Measurements from ENCODE around the gene CCDC127. TPM values are rescaled to one million over a fixed set of nuclear protein-coding genes. Genes with fewer than 3 reads are reported as not detected.

CCDC127 gene
- total RNA-seq, 2 donors from 2014 or later: 8.4 to 9.7 TPM

- Histone ChIP-seq H3K36me3 (ENCODE audit: control insufficient read depth, insufficient read depth, low read length) (no peaks in the 10 kb centered on the region), H3K4me1 (ENCODE audit: control insufficient read depth, insufficient read depth, low read length) (no peaks in the 10 kb centered on the region), H3K9me3 (ENCODE audit: control insufficient read depth, low read length) (no peaks in the 10 kb centered on the region), H3K27me3 (ENCODE audit: control insufficient read depth, insufficient read depth, low read length, poor library complexity, severe bottlenecking) (no peaks in the 10 kb centered on the region), H3K27ac (ENCODE audit: low read depth, low read length) (no peak overlapping the region), H3K4me3 (ENCODE audit: low read length) (no peak overlapping the region), H3K9ac (ENCODE audit: extremely low read depth, low read length, poor library complexity, severe bottlenecking) (no peak overlapping the region)
- H3K4me3 Mint-ChIP-seq: no peak overlapping the region
- peaks cover 12% of the 10 kb centered on the region for H3K9me3 Mint-ChIP-seq
- H3K27ac Mint-ChIP-seq: no peak overlapping the region
- H3K36me3 Mint-ChIP-seq (ENCODE audit: low read depth): peaks cover 37% of the 10 kb centered on the region
- no peaks in the 10 kb centered on the region for H3K4me1 Mint-ChIP-seq
- H3K27me3 Mint-ChIP-seq (ENCODE audit: insufficient read depth): no peaks in the 10 kb centered on the region
- TF ChIP-seq, protein P1, sequence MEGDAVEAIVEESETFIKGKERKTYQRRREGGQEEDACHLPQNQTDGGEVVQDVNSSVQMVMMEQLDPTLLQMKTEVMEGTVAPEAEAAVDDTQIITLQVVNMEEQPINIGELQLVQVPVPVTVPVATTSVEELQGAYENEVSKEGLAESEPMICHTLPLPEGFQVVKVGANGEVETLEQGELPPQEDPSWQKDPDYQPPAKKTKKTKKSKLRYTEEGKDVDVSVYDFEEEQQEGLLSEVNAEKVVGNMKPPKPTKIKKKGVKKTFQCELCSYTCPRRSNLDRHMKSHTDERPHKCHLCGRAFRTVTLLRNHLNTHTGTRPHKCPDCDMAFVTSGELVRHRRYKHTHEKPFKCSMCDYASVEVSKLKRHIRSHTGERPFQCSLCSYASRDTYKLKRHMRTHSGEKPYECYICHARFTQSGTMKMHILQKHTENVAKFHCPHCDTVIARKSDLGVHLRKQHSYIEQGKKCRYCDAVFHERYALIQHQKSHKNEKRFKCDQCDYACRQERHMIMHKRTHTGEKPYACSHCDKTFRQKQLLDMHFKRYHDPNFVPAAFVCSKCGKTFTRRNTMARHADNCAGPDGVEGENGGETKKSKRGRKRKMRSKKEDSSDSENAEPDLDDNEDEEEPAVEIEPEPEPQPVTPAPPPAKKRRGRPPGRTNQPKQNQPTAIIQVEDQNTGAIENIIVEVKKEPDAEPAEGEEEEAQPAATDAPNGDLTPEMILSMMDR (conservative IDR thresholded peaks at IDR 0.05): no peak
- 90 to 93% methylated on average over 13 to 14 of the region's 14 CpGs for WGBS, 2 experiments (ENCODE audit: insufficient coverage in 1 of 2, insufficient read length in 1 of 2)
- DNase-seq: peak; percentile 28
Measured at GRCh38 chr5:160173-160510, 57.8 kb downstream of the CCDC127 start.

- Mint-ChIP-seq H3K27ac (peak overlapping the region; percentile 45), H3K9me3 (peaks cover 9% of the 10 kb centered on the region), H3K36me3 (ENCODE audit: low read depth) (peaks cover 35% of the 10 kb centered on the region), H3K27me3 (ENCODE audit: insufficient read depth) (no peaks in the 10 kb centered on the region), H3K4me3 (no peak overlapping the region), H3K4me1 (no peaks in the 10 kb centered on the region)
- H3K4me1 ChIP-seq (ENCODE audit: control insufficient read depth, insufficient read depth, low read length): no peaks in the 10 kb centered on the region
- WGBS, 2 experiments (ENCODE audit: insufficient coverage in 1 of 2, insufficient read length in 1 of 2): 91 to 98% methylated on average over 16 to 19 of the region's 19 CpGs
- TF ChIP-seq, protein P1 (conservative IDR thresholded peaks at IDR 0.05): no peak
- H3K27me3 ChIP-seq (ENCODE audit: control insufficient read depth, insufficient read depth, low read length, poor library complexity, severe bottlenecking): no peaks in the 10 kb centered on the region
- H3K4me3 ChIP-seq (ENCODE audit: low read length): no peak overlapping the region
- peak; percentile 42 for DNase-seq
- no peaks in the 10 kb centered on the region for H3K9me3 ChIP-seq (ENCODE audit: control insufficient read depth, low read length)
- no peaks in the 10 kb centered on the region for H3K36me3 ChIP-seq (ENCODE audit: control insufficient read depth, insufficient read depth, low read length)
- no peak overlapping the region for H3K9ac ChIP-seq (ENCODE audit: extremely low read depth, low read length, poor library complexity, severe bottlenecking)
- H3K27ac ChIP-seq (ENCODE audit: low read depth, low read length): no peak overlapping the region
Measured at GRCh38 chr5:159448-160172, 58.3 kb downstream of the CCDC127 start.

- Mint-ChIP-seq H3K27me3 (ENCODE audit: insufficient read depth) (no peaks in the 10 kb centered on the region), H3K36me3 (ENCODE audit: low read depth) (peaks cover 33% of the 10 kb centered on the region), H3K9me3 (peaks cover 2% of the 10 kb centered on the region), H3K4me1 (no peaks in the 10 kb centered on the region), H3K4me3 (no peak overlapping the region), H3K27ac (peak overlapping the region; percentile 26)
- no peaks in the 10 kb centered on the region for H3K36me3 ChIP-seq (ENCODE audit: control insufficient read depth, insufficient read depth, low read length)
- H3K9me3 ChIP-seq (ENCODE audit: control insufficient read depth, low read length): no peaks in the 10 kb centered on the region
- TF ChIP-seq, protein P1 (conservative IDR thresholded peaks at IDR 0.05): no peak
- no peak overlapping the region for H3K9ac ChIP-seq (ENCODE audit: extremely low read depth, low read length, poor library complexity, severe bottlenecking)
- H3K27ac ChIP-seq (ENCODE audit: low read depth, low read length): no peak overlapping the region
- H3K4me3 ChIP-seq (ENCODE audit: low read length): no peak overlapping the region
- H3K4me1 ChIP-seq (ENCODE audit: control insufficient read depth, insufficient read depth, low read length): no peaks in the 10 kb centered on the region
- DNase-seq: peak; percentile 34
- no peaks in the 10 kb centered on the region for H3K27me3 ChIP-seq (ENCODE audit: control insufficient read depth, insufficient read depth, low read length, poor library complexity, severe bottlenecking)
- WGBS, 2 experiments (ENCODE audit: insufficient coverage in 1 of 2, insufficient read length in 1 of 2): 90 to 94% methylated on average over 15 to 17 of the region's 17 CpGs
Measured at GRCh38 chr5:158807-159447, 59.0 kb downstream of the CCDC127 start.
